PFSK-1 (cell line): Measurements from ENCODE around the gene KRTAP13-2.

Experiments
- POLR2AphosphoS5 ChIP-seq: IDR thresholded peaks from 2 replicates; pipeline ENCODE4 v1.6.1; 2012; ENCODE audit warnings: low read depth, mild to moderate bottlenecking, control low read depth, low read length, moderate library complexity
- REST ChIP-seq, 2 experiments: IDR thresholded peaks; 2 replicates each; pipeline versions ENCODE4 v1.6.1 to v1.8.0; 2011 to 2012; ENCODE audit warnings: low read depth in 2 of 2, low read length in 2 of 2, control low read depth in 1 of 2, inconsistent platforms in 1 of 2, mild to moderate bottlenecking in 1 of 2, moderate library complexity in 1 of 2; ENCODE audit not compliant: insufficient read depth in 1 of 2
- TAF1 ChIP-seq: IDR thresholded peaks from 2 replicates; pipeline ENCODE4 v1.6.1; 2012; ENCODE audit warnings: low read length, control low read depth, borderline replicate concordance; ENCODE audit not compliant: insufficient read depth

DNA sequence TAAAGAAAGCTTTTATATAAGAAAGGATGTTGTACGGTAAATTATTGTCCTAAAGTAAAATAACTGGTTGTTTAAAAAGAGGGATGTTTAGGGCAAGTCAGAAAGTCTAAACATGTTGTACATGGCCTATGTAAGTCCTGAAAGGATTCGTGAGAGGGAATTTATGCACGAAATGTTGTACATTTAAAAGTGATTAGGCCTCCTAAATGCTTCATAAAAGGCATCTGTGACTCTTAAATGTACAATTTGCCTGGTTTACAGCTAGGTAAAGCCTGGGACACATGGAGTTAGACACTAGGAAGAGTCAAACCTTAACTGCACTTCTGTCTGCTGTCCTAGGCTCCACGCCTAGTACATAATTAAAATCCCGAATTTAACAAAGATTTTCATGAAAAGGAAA is 43.9 kb upstream of the KRTAP13-2 start:
- TF ChIP-seq TAF1, result no peak
- no peak for TF ChIP-seq REST (IDR thresholded peaks at IDR 0.05; ENCODE audit: insufficient read depth in 1 of 2, low read depth in 2 of 2, low read length in 2 of 2)
- no peak for TF ChIP-seq POLR2AphosphoS5
